Measurements from ENCODE around the gene HASPIN.

- TF ChIP-seq EP300 (IDR thresholded peaks at IDR 0.05): no peak
- no peak for TF ChIP-seq CTCF (IDR thresholded peaks at IDR 0.05)
- TF ChIP-seq POLR2A (IDR thresholded peaks at IDR 0.05): no peak
Observed at GRCh38 chr17:3724378-3725077, 825 bp downstream of the HASPIN start.

Data from gastroesophageal sphincter (tissue), 3 donors.